KG1 (cell line): ENCODE data around the gene MYH14.

ENCODE experiments used
- DNase-seq: peaks from one replicate; lab custom pipeline; 2025; lab: John Stamatoyannopoulos, UW

The MYH14 gene

DNA sequence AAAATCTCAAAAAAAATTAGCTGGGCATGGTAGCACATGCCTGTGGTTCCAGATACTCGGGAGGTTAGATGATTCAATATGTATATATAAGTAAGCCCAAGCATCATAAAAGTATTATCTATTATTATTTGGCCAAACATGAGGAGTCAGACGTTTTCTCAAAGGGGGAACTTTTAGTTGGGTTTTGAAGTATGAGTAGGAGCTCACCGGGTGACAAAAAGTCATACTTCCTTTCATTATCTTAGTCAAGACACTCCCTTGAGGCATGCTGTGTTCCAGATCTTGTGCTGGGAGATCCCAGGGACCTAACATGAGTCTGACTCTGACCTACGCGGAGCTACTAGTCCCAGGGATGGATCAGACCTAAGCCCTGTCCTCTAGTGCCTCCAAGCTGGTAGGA, 8.2 kb upstream of the MYH14 start:
- no peak for DNase-seq

DNA sequence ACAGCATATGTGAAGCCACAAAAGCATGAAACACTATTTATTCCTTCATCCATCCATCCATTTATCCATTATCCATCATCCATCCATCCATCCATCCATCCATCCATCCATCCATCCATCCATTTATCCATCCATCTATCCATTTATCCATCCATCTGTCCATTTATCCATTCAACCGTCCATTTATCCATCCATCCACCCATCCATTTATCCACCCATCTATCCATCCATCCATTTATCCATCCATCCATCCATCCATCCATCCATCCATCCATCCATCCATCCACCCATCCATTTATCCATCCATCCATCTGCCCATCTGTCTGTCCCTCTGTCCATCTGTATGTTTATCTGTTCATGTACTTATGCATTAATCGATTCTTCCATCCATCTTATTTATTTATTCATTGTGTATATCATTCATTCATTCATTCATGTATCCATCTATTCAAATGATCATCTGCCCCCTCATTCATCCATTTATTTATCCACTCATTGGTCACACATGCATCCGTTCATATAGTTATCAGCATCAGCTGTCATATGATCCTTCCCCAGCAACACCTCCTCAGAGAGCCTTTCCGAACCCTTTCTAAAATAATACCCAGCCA, 7.0 kb upstream of the MYH14 start:
- no peak for DNase-seq

DNA sequence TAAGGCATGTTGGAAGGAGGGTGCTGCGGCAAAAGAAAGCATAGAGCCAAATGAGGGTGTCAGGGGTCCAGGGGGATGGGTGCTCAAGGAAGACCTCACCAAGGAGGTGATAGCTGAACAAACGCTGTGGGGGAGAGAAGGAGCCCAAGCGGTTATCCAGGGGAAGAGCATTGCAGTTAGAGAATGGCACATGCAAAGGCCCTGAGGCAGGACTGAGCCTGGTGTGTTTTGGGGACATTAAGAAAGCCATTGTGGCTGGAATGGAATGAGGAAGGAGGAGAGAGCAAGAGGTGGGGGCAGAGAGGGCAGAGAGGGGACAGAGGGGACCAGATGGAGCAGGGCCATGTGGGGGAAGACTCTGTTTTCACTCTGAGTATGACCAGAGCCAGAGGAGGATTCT, 6.1 kb upstream of the MYH14 start:
- DNase-seq: no peak

DNA sequence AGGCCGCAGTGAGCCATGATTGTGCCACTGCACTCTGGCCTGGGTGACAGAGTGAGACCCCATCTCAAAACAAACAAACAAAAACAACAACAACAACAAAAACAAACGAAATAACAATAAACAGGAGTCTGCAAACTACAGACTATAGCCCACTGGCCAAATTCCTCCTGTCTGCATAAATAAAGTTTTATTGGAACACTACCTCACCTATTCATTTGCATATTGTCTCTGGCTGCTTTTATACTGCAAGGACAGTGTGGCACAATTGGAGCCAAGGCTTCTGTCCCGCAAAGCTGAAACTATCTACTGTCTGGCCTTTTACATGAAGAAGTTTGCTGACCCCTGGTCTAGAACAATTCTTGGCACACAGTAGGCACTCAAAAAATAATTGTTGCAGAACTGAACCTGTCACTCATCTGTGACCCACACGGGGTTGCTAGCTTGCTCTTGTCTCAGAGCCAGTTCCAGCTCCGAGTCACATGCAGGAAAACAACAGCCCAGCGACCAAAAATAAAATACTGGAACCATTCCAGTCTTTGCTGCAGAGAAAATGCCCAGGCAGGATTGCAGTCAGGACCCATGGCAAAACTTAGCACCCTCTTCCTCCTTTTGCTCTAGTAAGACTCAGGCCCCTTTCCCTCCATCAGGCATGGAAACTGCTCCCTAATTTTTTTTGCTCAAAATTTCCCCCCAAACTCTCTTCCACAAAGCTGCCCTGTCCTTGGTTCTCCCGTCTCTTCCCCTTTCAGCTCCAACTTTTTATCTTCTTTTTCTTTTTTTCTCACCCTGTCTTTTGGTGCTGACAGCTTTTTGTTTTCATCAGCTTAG, 4.8 kb upstream of the MYH14 start:
- no peak for DNase-seq

DNA sequence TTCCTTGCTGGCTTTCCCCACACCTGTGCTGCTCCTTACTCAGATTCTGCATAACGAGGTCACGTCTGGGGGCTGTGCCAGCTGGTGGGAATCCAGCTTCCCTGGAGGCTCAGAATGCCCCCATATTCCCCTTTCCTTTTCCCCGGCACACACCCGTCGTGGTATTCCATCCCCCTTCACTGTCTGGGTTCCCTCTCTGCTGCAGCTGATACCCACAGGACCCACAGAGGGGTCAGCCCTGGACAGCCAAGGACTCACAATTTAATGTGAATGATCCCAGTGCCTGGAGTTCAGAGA, 4.2 kb upstream of the MYH14 start:
- no peak for DNase-seq

DNA sequence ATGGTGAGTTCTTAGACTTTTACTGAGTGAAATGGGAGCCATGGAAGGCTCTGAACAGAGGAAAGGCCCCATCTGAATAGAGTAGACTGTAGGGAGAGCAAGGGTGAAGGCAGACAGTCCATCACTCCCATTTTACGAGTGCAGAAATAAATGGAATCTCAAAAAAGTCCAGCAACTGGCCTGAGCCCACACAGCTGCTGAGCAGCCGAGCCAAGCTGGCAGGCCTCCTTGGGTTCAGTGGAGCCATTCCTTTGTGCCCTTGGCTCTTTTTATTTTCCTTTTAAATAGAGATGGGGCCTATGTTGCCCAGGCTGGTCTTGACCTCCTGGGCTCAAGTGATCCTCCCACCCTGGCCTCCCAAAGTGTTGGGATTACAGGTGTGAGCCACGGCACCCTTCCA, 1.0 kb upstream of the MYH14 start:
- no peak for DNase-seq

DNA sequence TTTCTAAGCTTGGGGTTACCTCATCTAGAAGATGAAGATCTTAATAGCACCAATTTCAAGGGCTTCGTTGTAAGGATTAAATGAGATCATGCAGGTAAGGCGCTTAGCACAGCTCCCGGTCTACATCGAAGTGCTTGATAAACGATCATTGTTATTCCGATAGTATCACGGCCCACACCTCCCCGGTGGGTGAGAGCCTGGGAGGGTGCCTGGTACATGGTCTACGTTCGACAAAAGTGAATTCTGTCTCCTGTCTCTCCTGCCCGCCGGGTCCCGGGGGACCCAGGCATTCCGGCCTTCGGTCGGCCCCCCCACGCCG, 501 bp upstream of the MYH14 start:
- DNase-seq: no peak

DNA sequence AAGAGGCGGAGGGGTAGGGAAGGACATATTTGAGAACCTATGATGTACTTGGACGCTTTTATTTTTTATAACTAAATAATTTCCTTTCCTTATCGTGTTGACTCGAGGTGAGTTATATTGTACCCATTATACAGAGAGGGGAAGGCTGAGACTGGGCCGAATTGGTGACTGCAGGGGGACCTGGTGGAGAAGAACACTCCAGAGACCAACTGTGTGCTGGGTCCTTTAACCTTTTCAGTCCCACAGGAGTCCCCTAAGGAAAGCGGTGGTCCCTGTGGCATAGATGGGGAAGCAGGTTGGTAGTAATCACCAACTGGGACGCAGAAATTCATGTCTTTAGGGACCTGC, 633 bp downstream of the MYH14 start:
- DNase-seq: no peak

DNA sequence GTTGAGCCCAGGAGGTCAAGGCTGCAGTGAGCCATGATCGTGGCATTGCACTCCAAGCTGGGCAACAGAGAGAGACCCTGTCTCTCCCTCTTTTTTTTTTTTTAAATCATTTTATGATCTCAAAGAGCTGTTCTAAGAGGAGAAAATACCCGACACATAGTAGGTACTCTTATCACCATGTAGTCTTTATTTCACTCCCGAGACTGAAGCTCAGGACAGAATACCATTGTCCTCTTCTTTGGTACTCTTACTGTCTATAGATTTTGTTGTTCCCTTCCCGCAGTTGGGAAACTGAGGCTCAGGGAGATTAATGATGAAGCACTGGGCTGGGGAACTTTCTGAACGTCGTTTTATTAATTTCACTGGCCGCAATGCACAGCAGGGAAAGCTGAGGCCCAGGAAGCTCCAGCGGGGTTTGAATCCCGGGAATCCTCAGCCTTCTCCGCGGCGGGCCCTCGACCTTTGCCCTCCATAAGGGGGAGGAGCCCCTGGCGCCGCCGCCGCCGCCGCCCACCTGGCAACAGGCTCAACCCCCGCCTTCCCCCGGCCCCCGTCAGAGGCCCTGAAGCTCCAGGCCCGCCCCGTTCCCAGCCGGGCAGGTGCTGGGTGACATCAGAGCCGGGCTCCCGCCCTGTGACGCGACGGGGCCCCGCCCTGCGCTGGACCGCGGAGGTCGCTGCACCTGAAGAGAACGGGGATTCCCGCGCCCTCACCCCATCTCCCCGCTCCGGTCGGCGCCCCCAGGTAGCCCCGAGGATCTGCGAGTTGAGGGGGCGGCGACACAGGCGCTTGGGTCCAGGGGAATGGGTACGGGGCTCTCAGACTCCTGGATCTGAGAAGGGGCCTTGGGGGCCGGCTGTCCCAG, 1.6 kb downstream of the MYH14 start:
- DNase-seq: no peak

DNA sequence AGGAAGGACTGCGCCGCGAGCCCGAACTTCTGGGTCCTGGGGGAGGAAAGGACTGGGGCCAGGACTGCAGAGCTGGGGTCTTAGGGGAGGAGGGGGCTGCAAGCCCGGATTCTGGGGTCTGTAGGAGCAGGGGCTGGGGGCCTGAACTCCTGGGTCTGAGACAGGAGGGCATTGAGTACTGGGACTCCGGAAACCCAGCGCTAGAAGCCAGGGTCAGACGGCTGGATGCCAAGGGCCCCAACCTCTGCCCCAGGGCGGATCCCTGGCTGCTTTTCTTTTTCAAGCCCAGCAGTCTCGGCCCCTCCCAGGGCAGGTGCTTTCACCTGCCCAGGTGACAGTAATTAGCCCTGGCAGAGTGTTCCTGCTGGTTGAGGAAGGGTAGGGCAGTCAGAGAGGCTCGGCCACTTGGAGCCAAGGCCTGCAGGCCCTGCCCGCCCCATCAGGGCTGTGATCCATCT, 2.3 kb downstream of the MYH14 start:
- DNase-seq: no peak

DNA sequence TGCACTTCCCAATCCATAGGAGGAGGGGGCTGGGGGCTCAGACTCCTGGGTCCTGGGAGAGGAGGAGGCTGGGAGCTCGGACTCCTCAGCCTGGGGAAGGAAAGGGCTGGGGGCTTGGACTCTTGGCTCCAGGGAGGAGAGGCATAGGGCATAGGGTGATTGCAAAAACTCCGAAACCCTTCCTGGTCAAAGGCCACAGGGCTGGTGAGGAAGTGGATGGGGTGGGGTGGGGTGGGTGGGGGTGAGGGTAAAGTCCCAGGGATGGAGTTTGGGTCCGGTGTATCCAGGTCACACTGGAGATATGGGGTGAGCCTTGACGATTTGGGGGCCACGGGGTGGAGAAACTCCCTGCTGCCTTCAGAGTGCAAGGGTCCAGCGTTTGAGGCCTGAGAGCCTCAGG, 2.8 kb downstream of the MYH14 start:
- no peak for DNase-seq

DNA sequence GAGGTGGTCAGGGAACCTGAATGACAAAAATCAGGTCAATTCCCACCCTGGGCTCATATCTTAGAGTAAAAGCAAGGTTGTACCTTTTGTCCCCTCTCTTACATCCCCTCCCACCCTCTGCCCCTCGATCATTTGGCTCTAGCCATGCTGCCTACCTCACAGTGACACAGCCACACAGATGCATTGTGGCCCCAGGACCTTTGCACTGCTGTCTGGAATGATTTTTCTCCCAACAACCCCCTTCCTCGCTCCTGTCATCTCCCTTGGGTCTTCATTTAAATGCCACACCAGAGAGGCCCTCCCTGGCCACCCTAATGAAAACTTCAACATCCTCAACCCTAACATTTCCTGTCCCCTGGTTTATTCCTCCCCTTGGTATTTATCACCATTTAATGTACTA, 4.3 kb downstream of the MYH14 start:
- DNase-seq: no peak

DNA sequence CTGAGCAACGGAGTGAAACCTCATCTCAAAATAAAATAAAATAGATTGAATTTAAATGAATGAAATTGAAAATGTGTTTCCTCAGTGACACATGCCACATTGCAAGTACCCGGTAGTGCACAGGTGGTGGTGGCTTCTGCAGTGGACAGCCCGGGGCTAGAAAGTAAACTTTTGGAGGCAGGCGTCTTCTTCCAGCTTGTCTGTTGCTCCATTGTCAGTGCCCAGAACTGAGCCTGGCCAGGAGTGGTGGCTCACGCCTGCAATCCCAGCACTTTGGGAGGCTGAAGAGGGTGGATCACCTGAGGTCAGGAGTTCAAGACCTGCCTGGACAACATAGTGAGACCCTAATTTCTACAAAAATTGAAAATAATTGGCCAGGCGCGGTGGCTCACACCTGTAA, 5.7 kb downstream of the MYH14 start:
- no peak for DNase-seq

DNA sequence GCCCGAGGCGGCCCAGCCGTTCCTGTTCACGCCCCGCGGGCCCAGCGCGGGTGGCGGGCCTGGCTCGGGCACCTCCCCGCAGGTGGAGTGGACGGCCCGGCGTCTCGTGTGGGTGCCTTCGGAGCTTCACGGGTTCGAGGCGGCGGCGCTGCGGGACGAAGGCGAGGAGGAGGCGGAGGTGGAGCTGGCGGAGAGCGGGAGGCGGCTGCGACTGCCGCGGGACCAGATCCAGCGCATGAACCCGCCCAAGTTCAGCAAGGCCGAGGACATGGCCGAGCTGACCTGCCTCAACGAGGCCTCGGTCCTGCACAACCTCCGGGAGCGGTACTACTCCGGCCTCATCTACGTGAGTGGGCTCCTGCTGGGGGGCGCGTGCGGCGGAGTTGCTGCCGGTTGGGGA, 7.0 kb downstream of the MYH14 start:
- no peak for DNase-seq

DNA sequence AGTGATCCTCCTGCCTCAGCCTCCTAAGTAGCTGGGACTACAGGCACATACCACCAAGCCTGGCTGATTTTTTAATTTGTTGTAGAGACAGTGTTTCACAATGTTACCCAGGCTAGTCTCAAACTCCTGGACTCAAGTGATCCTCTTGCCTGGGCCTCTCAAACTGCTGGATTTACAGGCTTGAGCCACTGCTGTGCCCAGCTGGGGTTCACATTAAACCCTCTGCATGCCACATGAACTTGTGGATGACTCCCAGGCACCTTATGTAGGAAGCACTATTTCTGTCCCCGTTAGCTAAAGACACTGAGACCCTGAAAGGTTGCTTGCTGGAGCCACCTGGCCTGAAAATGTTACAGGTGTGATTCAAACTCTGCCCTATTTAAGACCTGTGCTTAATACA, 10.5 kb downstream of the MYH14 start:
- no peak for DNase-seq

DNA sequence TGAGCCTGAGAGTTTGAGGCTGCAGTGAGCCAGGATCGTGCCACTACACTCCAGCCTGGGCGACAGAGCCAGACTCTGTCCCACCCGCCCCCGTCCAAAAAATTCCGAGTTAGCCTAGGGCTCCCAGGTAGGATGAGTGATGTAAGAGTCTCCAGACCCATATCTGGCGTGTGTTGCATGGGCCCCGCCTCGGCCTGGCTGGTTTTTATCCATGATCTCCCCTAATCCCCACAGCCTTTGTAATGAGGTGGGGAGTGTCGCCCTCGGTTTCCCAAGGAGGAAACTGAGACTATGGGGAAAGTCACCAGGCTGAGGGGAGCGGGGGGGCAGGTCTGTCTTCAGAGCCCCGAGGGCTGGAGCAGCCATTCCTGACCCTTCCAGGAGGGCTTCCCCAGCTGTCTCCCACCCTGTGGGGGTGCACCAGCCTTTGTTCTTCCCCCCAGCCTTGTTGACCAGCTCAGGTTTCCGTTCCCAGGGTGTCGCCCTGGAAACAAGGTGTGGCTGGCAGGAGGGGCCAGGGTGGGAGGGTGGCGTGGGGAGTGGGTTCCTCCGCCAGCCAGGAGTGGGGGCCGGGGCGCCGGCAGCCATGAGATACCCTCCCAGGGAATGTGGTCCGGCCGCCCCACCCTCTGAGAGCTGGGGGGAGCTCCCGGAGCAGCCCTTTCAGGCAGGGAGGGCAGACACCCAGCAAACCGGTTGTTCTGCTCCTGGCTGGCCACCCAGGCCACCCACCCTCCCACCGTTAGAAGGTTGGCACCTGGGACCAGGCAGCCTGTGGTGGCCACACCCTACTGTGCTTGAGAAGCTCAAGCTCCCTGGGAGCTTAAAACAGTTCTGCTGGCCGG, 11.5 kb downstream of the MYH14 start:
- DNase-seq: no peak

DNA sequence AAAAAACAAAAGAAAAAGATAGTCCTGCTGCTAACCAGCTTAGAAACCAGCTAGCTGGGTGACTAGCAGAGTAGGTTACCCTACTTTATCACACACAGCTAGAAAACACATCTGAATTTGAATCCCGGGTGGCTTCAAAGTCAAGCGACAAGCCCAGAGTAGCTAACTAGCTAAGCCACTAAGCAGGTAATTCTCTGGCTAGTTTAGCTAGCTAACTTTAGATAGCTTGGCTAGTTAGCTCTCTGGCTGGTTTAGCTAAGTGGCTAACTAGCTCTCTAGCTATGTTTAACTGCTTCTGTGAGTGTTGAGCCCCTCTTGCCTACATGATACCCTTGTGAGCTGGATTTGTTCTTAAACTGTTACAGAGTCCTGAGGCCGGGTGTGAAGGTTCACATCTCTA, 12.4 kb downstream of the MYH14 start:
- DNase-seq: no peak

DNA sequence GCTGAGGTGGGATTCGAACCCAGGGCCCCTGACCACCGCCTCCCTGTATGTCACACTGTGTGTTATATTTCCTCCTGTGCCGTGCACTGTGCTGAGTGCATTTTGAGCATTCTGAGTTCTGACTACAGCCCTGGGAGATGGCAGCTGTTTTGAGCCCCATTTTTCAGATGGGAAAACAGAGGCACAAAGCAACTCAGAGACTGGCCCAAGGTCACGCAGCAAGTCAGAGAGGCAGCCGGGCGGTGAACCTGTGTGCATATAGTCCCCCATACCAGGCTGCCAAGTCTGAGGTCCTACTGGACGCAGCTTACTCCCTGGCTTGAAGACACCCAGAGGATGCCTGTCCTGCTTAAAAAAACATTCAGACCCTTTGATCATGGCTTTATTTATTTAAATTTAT, 17.7 kb downstream of the MYH14 start:
- no peak for DNase-seq

DNA sequence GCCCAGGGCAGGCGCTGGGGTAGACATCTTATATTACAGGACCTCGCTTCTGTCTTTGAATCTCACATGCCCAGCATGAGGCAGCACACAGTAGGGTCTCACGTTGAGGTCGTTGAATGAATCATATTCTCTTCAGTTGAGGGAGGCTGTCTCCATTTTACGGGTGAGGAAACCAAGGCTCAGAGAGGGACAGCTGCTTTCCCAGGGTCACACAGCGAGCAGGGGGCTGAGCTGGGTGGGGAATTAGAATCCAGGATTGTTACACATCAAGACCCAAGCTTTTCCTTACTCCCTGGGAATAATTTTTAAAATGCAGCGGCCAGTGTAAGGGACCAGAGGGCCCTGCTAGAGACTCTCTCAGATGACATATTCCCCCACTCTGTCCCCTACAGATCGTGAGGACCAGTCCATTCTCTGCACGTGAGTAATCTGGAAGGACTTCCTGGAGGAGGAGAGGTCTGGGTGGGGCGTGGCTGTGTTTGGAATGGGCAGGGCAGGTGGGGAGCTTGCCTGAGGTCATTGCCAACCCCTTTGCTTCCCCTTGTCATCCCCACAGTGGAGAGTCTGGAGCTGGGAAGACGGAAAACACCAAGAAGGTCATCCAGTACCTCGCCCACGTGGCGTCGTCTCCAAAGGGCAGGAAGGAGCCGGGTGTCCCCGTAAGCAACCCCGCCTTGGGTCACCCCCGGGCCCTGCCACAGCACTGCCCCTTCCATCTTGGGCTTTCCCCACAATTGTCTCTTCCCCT, 19.4 kb downstream of the MYH14 start:
- no peak for DNase-seq

DNA sequence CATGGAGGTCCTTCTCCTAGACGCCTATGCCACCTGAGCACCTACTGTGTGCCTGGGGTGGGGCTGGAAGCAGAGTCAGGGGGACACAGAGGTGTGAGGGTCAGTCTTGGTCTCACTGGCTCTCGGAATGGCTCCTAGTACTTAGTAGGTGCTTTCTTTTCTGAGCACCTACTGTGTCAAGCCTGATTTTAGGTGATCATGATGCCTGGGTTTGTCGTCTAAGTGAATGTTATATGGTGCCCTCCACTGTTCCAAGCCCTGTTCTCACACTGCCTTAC, 20.0 kb downstream of the MYH14 start:
- no peak for DNase-seq

DNA sequence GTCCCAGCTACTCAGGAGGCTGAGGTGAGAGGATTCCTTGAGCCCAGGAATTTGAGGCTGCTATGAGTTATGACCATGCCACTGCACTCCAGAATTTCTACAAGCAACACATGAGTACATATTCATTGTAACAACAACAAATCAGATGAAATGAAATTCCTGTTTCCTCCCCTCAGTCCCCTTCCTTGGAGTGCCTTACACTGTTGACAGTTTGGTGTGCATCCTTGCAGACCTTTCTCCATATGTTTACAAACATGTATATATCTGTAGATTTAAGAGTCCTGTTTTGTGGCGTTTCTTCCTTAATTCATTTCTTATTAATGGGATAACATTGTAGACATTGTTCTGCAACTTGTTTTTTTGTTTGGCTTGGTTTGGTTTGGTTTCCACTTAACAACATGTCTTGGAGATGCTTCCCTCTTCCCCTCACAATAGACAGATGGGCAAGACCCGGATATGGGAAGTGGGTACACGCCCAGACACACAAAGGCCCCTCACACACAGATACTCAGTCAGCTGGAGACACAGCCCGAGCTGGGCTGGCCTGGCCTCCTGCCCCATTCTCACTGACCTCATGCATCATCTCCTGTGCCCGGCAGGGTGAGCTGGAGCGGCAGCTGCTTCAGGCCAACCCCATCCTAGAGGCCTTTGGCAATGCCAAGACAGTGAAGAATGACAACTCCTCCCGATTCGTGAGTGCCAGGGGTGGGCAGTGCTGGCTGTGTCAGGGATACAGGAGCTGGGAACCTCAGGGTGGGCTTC, 21.7 kb downstream of the MYH14 start:
- DNase-seq: no peak
